DND-41 (cell line): ENCODE measurements around the gene MKNK2.
A peak's percentile ranks its signal among the peaks of the same experiment; 100 is the strongest.

Experiments
- ATAC-seq: fragments of 200-7000 bp; cut with Tn5 transposase; 3 replicates; pipeline ENCODE4 v1.9.1; 2021; ENCODE audit warnings: low read depth; ENCODE audit not compliant: insufficient read depth
- DNase-seq: peaks from one replicate; pipeline ENCODE4 v3.0.0-alpha.2; 2020
- H2AFZ ChIP-seq: 2 replicates; pipeline ENCODE4 v1.6.0; 2012; ENCODE audit warnings: low read depth, low read length
- H3K27ac ChIP-seq: 2 replicates; pipeline ENCODE4 v1.5.1; 2012; ENCODE audit warnings: low read length, inconsistent platforms
- H3K27me3 ChIP-seq: fragments of 200-600 bp; sonication (generic); 2 replicates; pipeline ENCODE4 v1.6.0; 2012; ENCODE audit warnings: low read length, mild to moderate bottlenecking, inconsistent platforms; ENCODE audit not compliant: insufficient read depth, poor library complexity
- H3K36me3 ChIP-seq: 2 replicates; pipeline ENCODE4 v1.5.1; 2012; ENCODE audit warnings: low read length, inconsistent platforms; ENCODE audit not compliant: insufficient read depth
- H3K4me1 ChIP-seq: 2 replicates; pipeline ENCODE4 v1.5.1; 2012; ENCODE audit warnings: mild to moderate bottlenecking, low read length; ENCODE audit not compliant: insufficient read depth
- H3K4me2 ChIP-seq: 2 replicates; pipeline ENCODE4 v1.6.0; 2012; ENCODE audit warnings: mild to moderate bottlenecking, moderate library complexity, low read length, inconsistent platforms; ENCODE audit not compliant: insufficient read depth
- H3K4me3 ChIP-seq, 2 experiments: fragments of 200-600 bp in 1 of 2; shearing (Covaris generic) in 1 of 2; 2 replicates each; pipeline ENCODE4 v1.5.1; 2012 to 2016; ENCODE audit warnings: inconsistent platforms in 2 of 2, low read length in 2 of 2, mild to moderate bottlenecking in 2 of 2, low read depth in 1 of 2, moderate library complexity in 1 of 2
- H3K79me2 ChIP-seq: 2 replicates; pipeline ENCODE4 v1.6.0; 2012; ENCODE audit warnings: low read length, inconsistent platforms; ENCODE audit not compliant: insufficient read depth
- H3K9ac ChIP-seq: 2 replicates; pipeline ENCODE4 v1.6.0; 2012; ENCODE audit warnings: low read depth, mild to moderate bottlenecking, inconsistent platforms, low read length, moderate library complexity
- H3K9me3 ChIP-seq: 2 replicates; pipeline ENCODE4 v1.5.1; 2012; ENCODE audit warnings: low read length, moderate library complexity, mild to moderate bottlenecking, inconsistent platforms; ENCODE audit not compliant: insufficient read depth, severe bottlenecking
- H4K20me1 ChIP-seq: 2 replicates; pipeline ENCODE4 v1.6.0; 2012; ENCODE audit warnings: low read length; ENCODE audit not compliant: insufficient read depth
- CTCF ChIP-seq: IDR thresholded peaks from 2 replicates; pipeline ENCODE4 v1.5.1; 2012; ENCODE audit warnings: borderline replicate concordance, low read length, moderate library complexity, mild to moderate bottlenecking; ENCODE audit not compliant: poor library complexity, severe bottlenecking; ENCODE audit errors: extremely low read depth
- EZH2 ChIP-seq: IDR thresholded peaks from 3 replicates; pipeline ENCODE4 v1.6.1; 2012; ENCODE audit warnings: borderline replicate concordance, low read depth, mild to moderate bottlenecking, moderate library complexity, low read length, inconsistent platforms; ENCODE audit not compliant: severe bottlenecking

MKNK2 gene

GRCh38 chr19:2077833-2078619 lies 27.0 kb upstream of the MKNK2 start:
- Histone ChIP-seq H2AFZ (no peak overlapping the region), H3K36me3 (peaks cover 97% of the 10 kb centered on the region), H3K27ac (0 out of 2 replicates have a peak overlapping the region, but pooled peaks have one; percentile 39), H3K9ac (no peak overlapping the region), H3K9me3 (no peaks in the 10 kb centered on the region), H3K4me1 (peaks cover 48% of the 10 kb centered on the region), H4K20me1 (peaks cover 77% of the 10 kb centered on the region), H3K79me2 (peaks cover 97% of the 10 kb centered on the region), H3K27me3 (no peaks in the 10 kb centered on the region), H3K4me3 (no peak overlapping the region; a peak in 1 of 4 replicates), H3K4me2 (no peak overlapping the region)
- TF ChIP-seq CTCF (no peak), EZH2 (no peak)
- DNase-seq (no peak), ATAC-seq (no peak)

GRCh38 chr19:2077398-2077797 lies 26.4 kb upstream of the MKNK2 start:
- Histone ChIP-seq H3K79me2 (peaks cover 94% of the 10 kb centered on the region), H4K20me1 (peaks cover 77% of the 10 kb centered on the region), H3K4me3 (no peak overlapping the region), H3K9me3 (no peaks in the 10 kb centered on the region), H3K27ac (peak overlapping the region; percentile 39; the same call in 1 of the 2 replicates), H3K27me3 (no peaks in the 10 kb centered on the region), H3K4me2 (no peak overlapping the region), H3K36me3 (peaks cover 97% of the 10 kb centered on the region), H2AFZ (no peak overlapping the region), H3K4me1 (peaks cover 42% of the 10 kb centered on the region), H3K9ac (no peak overlapping the region)
- no peak for DNase-seq
- ATAC-seq, result no peak
- TF ChIP-seq CTCF, result no peak
- TF ChIP-seq EZH2, result no peak

GRCh38 chr19:2076526-2076944 lies 25.5 kb upstream of the MKNK2 start:
- DNase-seq, result no peak
- no peak overlapping the region for H2AFZ ChIP-seq
- 0 out of 2 replicates have a peak overlapping the region, but pooled peaks have one; percentile 32 for H3K27ac ChIP-seq
- no peaks in the 10 kb centered on the region for H3K9me3 ChIP-seq
- H3K36me3 ChIP-seq, result peaks cover 97% of the 10 kb centered on the region
- peaks cover 73% of the 10 kb centered on the region for H4K20me1 ChIP-seq
- no peak overlapping the region for H3K4me3 ChIP-seq
- peaks cover 33% of the 10 kb centered on the region for H3K4me1 ChIP-seq
- H3K9ac ChIP-seq, result no peak overlapping the region
- no peaks in the 10 kb centered on the region for H3K27me3 ChIP-seq
- peaks cover 89% of the 10 kb centered on the region for H3K79me2 ChIP-seq
- ATAC-seq, result no peak
- TF ChIP-seq CTCF, result no peak
- TF ChIP-seq EZH2, result no peak
- H3K4me2 ChIP-seq, result no peak overlapping the region
